ENCODE data around the gene RASA1.

The RASA1 gene

DNA sequence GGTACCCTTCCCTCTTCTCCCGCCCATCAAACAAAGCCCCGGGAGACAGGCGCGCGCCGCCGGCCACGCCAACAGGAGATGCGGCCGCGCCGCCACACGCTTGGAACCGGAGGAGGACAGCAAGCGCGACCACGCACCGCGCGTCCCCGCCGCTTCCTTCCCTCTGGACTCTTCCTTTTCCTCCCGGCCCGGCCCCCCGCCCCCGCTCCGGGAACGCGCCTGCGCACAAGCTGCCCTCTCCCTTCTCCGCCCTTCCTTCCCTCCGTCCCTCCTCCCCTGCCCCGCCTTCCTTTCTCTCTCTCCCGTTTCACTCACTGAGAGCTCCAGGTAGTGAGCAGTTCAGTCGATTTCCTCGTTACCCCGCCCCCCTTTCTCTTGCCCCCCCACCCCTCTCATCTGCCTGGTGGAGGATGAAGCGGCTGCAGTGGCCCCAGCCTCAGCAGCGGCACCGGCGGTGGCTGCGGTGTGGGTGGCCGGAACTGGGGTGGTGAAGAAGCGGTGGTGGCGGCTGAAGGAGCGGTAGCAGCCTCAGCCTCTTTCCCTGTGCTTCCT lies at the start of gene RASA1:
TSS of gene RASA1 (plus strand) at position 310 of the 552 bp plus-strand sequence. CDS start 569 bp downstream, outside the sequence.
- Mint-ChIP-seq H3K9me3 (no peaks in the 10 kb centered on the region), H3K27me3 (no peaks in the 10 kb centered on the region), H3K27ac (peak within 1 kb of the TSS; percentile 98), H3K4me1 (ENCODE audit: low read depth) (peaks cover 36% of the 10 kb centered on the region), H3K4me3 (peak within 1 kb of the TSS; percentile 98), H3K36me3 (ENCODE audit: low read depth) (no peaks in the 10 kb centered on the region)

DNA sequence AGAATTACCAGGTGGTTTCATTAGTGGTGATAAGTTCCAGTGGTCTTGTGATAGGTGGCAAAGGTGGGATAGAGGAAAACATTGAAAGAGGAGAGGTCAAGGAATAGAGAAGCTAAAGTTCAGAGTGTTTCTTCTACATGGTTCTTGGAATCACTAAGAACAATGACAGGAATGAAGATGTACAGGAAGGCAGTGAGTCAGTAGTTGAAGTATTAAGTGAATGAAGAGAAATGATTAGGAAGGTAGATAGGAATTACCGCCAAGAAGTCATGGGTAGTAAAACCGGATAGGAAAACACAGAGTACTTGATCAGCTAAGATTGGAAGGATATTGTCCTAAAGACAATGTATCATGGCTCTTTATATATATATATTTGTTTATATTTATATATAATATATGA lies 37.9 kb upstream of the RASA1 start:
- H3K27ac Mint-ChIP-seq, result no peak overlapping the region
- peaks cover 6% of the 10 kb centered on the region for H3K4me1 Mint-ChIP-seq (ENCODE audit: low read depth)
- H3K36me3 Mint-ChIP-seq (ENCODE audit: low read depth), result no peaks in the 10 kb centered on the region
- no peaks in the 10 kb centered on the region for H3K27me3 Mint-ChIP-seq
- H3K9me3 Mint-ChIP-seq, result no peaks in the 10 kb centered on the region
- H3K4me3 Mint-ChIP-seq, result no peak overlapping the region

DNA sequence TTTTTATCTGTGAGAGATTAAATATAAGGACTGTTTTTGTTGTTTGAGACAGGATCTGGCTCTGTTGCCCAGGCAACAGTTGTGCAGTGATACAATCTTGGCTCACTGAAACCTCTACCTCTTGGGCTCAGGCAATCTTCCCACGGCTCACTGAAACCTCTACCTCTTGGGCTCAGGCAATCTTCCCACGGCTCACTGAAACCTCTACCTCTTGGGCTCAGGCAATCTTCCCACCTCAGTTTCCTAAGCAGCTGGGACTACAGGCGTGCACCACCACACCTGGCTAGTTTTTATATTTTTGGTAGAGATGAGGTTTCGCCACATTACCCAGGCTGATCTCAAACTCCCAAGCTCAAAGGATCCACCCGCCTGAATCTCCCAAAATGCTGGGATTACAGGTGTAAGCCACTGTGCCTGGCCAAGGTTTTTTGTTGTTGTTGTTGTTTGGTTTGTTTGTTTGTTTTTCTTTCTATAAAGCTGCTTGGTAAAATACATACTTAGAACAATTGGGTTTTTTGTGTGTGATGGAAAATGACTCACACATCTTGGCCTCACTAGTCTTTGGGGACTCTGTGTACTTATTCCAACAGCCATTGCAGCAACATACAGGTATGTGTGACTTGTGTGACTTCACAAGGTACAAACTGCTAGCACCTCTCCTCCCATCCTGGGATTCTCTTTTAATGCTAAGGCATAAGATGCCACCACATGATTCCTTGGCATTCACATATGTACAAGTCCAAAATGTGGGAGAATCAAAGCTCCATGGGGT lies 36.5 kb upstream of the RASA1 start:
- Mint-ChIP-seq H3K4me3 (no peak overlapping the region), H3K36me3 (ENCODE audit: low read depth) (no peaks in the 10 kb centered on the region), H3K27me3 (no peaks in the 10 kb centered on the region), H3K4me1 (ENCODE audit: low read depth) (peaks cover 6% of the 10 kb centered on the region), H3K9me3 (no peaks in the 10 kb centered on the region), H3K27ac (no peak overlapping the region)

DNA sequence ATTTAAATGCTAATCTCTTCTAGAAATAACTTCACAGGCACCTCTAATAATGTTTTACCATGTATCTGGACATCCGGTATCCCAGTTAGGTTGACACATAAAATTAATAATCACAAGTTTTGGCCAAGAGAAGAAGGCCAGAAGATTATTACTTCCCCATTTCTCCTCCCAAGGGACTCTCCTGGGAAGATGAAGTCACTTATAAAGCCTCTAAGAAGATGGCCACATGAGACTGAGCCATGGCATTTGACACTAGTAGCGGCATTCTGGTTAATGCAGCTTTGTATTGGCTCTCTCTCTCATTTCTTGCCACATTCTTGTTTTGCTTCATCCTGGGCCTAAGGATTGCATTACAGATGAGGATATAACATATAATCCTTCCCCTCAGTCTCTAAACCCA lies 34.5 kb upstream of the RASA1 start:
- Mint-ChIP-seq H3K9me3 (no peaks in the 10 kb centered on the region), H3K36me3 (ENCODE audit: low read depth) (no peaks in the 10 kb centered on the region), H3K4me3 (no peak overlapping the region), H3K4me1 (ENCODE audit: low read depth) (peaks cover 6% of the 10 kb centered on the region), H3K27me3 (no peaks in the 10 kb centered on the region), H3K27ac (no peak overlapping the region)

DNA sequence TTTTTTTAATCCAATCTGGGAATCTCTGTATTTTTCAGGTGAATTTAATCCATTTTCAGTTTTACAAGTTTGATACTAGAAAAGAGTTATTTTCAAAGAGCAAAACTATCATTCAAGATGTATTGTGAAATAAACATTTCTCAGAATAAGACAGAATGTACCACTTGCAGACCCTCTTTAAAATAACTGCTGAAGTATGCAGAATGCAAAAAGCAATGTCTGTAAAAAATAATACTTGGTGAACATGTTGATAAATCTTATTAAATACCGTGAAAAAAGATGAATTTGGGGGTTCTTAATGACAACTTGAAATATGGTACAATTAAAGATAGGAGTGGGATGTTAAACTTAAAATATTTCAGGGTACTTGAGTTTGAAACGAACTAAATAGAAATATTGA lies 26.1 kb upstream of the RASA1 start:
- Mint-ChIP-seq H3K27ac (no peak overlapping the region), H3K4me1 (ENCODE audit: low read depth) (peaks cover 3% of the 10 kb centered on the region), H3K27me3 (no peaks in the 10 kb centered on the region), H3K4me3 (no peak overlapping the region), H3K9me3 (no peaks in the 10 kb centered on the region), H3K36me3 (ENCODE audit: low read depth) (no peaks in the 10 kb centered on the region)

DNA sequence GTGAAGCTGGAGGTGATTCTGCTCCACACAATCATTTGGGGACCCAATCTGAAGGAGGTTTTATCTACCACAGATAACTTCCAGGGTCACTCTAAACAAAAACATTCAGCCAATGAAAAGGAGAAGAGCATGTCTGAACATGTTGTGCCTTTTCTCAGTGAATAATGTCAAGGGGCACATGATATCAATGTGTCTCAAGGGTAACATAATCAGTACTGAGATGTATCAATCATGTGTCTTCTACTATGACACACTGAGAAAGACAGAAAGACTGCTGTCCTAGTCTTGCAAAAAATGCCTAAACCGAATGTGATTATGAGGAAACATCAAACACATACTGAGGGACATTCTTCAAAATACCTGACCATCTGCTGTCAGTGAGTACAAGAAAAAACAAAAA lies 25.4 kb upstream of the RASA1 start:
- H3K9me3 Mint-ChIP-seq, result no peaks in the 10 kb centered on the region
- H3K36me3 Mint-ChIP-seq (ENCODE audit: low read depth), result no peaks in the 10 kb centered on the region
- H3K27ac Mint-ChIP-seq, result no peak overlapping the region
- H3K4me1 Mint-ChIP-seq (ENCODE audit: low read depth), result peaks cover 3% of the 10 kb centered on the region
- no peak overlapping the region for H3K4me3 Mint-ChIP-seq
- H3K27me3 Mint-ChIP-seq, result no peaks in the 10 kb centered on the region

DNA sequence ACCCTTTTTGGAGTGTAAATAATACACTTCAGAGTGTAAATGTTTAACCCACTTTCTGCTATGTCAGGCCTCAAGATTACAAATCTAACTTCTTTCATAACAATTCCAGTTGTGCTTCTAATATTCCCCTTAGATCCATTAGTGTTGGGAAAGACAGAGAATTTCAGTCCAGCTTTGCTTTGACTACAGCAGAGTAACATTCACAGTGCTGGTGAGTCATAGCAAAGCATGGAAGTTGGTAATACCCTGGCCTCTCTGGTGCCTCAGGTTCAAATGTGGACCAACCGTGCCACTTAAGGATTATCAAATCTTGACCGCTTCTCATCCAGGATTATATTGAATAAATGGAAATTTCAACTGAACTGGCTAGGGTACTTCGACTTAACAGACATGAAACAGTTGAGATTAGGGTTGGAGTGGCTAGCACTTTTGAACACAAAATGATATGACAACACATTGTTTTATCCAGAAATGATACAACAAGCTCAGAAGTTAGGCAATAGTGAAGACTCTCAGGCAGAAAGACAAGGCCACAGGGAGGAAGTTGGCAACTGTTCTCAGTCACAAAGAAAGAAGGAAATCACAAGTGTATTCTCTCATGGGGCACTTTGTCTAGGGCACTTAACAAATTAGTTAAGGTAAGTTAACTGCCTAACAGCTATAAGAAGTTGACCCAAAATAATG lies 24.4 kb upstream of the RASA1 start:
- H3K4me1 Mint-ChIP-seq (ENCODE audit: low read depth), result peaks cover 3% of the 10 kb centered on the region
- no peaks in the 10 kb centered on the region for H3K36me3 Mint-ChIP-seq (ENCODE audit: low read depth)
- no peak overlapping the region for H3K27ac Mint-ChIP-seq
- H3K4me3 Mint-ChIP-seq, result no peak overlapping the region
- H3K27me3 Mint-ChIP-seq, result no peaks in the 10 kb centered on the region
- H3K9me3 Mint-ChIP-seq, result no peaks in the 10 kb centered on the region

DNA sequence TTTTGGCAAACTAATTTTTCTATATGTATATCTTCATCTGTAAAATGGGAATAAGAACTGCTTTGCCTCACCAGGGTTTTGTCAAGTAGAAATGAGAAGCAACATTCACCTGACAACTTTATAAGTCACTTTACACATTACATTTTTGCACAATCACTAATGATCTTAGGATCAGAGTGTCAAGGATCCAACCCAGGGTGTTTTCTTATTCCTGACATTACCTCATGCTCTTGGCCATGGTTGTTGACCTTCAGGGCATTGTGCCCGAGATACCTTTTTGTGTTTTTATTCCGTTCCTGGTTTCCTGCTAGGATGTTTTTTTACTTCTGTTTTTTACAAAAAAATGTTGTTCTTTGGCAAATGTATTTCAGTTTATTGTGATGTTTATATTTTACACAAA lies 22.2 kb upstream of the RASA1 start:
- no peak overlapping the region for H3K4me3 Mint-ChIP-seq
- no peaks in the 10 kb centered on the region for H3K27me3 Mint-ChIP-seq
- H3K4me1 Mint-ChIP-seq (ENCODE audit: low read depth), result peaks cover 3% of the 10 kb centered on the region
- no peak overlapping the region for H3K27ac Mint-ChIP-seq
- H3K9me3 Mint-ChIP-seq, result no peaks in the 10 kb centered on the region
- no peaks in the 10 kb centered on the region for H3K36me3 Mint-ChIP-seq (ENCODE audit: low read depth)

DNA sequence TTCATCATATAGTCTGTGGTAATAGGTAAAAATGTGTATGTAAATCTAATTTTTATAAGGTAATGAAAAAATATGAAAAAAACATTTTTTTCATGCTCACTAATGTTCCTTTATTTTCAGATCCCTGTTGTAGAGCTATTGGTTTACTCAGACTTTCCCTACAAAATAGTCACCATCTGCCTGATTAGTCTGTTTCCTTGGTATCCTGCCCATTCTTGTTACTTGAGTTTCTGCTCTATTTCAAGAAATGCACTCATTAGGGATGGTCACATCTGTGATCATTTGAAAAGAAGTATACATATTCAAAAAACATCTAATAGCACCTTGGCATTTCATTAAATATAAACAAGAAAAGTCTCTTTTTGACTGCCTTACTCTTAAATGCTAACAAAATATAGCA lies 21.6 kb upstream of the RASA1 start:
- Mint-ChIP-seq H3K4me3 (no peak overlapping the region), H3K9me3 (no peaks in the 10 kb centered on the region)

DNA sequence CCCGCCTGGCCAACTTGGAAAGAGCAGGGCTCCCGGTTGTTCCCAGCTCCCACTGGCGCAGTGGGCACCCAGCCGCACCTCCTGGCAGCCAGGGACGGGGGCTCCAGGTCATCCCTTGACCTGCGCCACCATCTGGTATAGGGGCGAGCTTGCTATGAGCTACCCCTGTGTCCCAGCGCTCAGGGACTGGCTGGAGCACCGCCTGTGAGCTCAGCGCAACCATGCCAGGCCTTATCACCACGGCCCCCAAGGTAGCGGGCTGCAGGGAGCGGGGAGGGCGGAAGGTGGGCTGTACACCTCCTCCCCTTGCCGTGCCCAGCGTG lies 15.4 kb upstream of the RASA1 start:
- Mint-ChIP-seq H3K36me3 (ENCODE audit: low read depth) (no peaks in the 10 kb centered on the region), H3K27ac (no peak overlapping the region), H3K4me3 (no peak overlapping the region), H3K27me3 (no peaks in the 10 kb centered on the region), H3K9me3 (no peaks in the 10 kb centered on the region), H3K4me1 (ENCODE audit: low read depth) (no peaks in the 10 kb centered on the region)

More for the DNA sequence above, 21.6 kb upstream of the RASA1 start:
- Mint-ChIP-seq H3K4me1 (ENCODE audit: low read depth) (peaks cover 3% of the 10 kb centered on the region), H3K27me3 (no peaks in the 10 kb centered on the region), H3K27ac (no peak overlapping the region), H3K36me3 (ENCODE audit: low read depth) (no peaks in the 10 kb centered on the region)

DNA sequence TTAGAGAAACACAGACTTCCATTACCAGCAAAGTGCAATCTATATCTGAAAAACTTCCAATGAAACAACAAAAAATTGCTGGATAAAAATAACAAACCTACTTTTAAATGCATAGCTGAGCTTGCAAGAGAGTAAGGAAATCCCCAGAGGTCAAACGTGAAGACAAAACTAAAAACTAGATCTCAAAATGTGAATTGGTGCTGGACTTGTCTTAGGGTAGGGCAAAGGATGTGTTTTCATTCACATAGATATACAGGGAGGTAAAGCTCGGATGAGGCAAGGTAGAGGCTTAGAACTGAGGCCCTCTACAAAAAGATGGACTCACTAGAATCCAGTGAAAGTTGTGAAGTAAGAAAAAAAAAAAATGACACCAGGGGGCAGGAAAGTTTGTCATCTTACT lies 13.6 kb upstream of the RASA1 start:
- Mint-ChIP-seq H3K36me3 (ENCODE audit: low read depth) (no peaks in the 10 kb centered on the region), H3K9me3 (no peaks in the 10 kb centered on the region), H3K4me3 (no peak overlapping the region), H3K27ac (no peak overlapping the region), H3K4me1 (ENCODE audit: low read depth) (peaks cover 5% of the 10 kb centered on the region), H3K27me3 (no peaks in the 10 kb centered on the region)

DNA sequence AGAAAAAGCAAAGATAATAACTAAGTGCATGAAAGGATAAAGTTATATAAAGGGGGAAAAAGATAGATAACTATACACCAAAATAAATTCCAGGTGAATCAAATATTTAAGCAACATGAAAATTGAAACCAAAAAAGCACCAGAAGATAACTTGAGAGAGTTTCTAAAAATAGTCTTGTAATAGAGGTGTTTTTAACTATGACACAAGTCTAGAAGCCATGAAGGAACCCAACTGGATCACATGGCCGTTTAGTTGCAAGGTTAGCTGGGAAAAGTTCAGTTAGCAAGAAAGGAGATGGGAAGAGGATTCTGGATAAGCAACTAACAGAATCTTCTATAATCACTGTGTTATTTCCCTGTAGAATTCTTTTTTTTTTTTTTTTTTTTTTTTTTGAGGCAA lies 9.2 kb upstream of the RASA1 start:
- H3K36me3 Mint-ChIP-seq (ENCODE audit: low read depth), result no peaks in the 10 kb centered on the region
- no peak overlapping the region for H3K4me3 Mint-ChIP-seq
- H3K4me1 Mint-ChIP-seq (ENCODE audit: low read depth), result peaks cover 9% of the 10 kb centered on the region
- no peaks in the 10 kb centered on the region for H3K27me3 Mint-ChIP-seq
- H3K9me3 Mint-ChIP-seq, result no peaks in the 10 kb centered on the region
- H3K27ac Mint-ChIP-seq, result no peak overlapping the region

DNA sequence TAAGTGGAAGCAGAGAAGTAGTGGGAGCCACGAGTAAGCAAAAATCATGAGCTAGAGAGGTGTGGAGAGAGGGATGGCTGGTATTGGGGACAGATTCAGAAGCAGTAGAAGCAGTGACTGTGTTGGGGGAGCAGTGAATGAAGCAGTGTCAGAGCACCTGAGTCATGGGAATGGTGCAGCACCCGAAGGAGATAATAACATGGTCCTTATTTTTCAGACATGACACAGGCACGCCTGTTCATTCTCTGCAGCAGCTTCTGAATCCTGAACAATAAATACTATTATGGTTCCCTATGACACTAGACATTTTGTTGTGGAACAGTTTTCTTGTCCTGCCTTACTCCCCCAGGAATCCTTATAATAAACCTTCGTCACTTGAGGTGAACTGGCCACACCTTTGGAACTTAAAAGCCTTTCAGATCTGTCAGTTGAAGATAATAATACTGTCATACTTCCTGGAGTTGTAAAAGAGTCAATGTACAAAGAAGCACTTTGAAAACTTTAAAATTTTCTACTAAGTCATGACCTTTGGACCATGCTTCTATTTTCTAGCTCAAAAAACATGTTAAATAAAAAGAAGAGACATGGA lies 7.0 kb upstream of the RASA1 start:
- Mint-ChIP-seq H3K4me3 (no peak overlapping the region), H3K36me3 (ENCODE audit: low read depth) (no peaks in the 10 kb centered on the region), H3K27me3 (no peaks in the 10 kb centered on the region), H3K9me3 (no peaks in the 10 kb centered on the region), H3K4me1 (ENCODE audit: low read depth) (peaks cover 9% of the 10 kb centered on the region), H3K27ac (no peak overlapping the region)

DNA sequence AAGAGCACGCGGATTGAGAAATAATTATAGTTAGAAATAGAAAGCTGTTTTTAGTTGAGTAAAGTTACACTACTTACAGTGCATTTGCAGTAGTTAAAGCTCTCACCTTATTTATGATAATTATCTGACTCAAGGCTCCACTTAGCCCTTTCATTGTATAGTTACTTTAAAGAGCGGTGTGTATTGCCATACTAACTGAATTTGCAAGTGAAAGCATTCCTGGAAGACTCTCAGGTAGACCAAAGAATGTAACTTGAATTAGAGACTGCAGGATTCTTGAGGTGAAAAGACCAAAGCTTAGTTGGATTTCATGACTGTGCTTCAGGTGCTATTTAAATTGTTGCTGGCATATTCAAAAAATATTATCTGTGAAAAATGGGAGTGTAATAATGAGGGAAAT lies 4.2 kb upstream of the RASA1 start:
- H3K27me3 Mint-ChIP-seq, result no peaks in the 10 kb centered on the region
- H3K27ac Mint-ChIP-seq, result no peak overlapping the region
- no peaks in the 10 kb centered on the region for H3K36me3 Mint-ChIP-seq (ENCODE audit: low read depth)
- H3K4me3 Mint-ChIP-seq, result no peak overlapping the region
- peaks cover 17% of the 10 kb centered on the region for H3K4me1 Mint-ChIP-seq (ENCODE audit: low read depth)
- no peaks in the 10 kb centered on the region for H3K9me3 Mint-ChIP-seq

DNA sequence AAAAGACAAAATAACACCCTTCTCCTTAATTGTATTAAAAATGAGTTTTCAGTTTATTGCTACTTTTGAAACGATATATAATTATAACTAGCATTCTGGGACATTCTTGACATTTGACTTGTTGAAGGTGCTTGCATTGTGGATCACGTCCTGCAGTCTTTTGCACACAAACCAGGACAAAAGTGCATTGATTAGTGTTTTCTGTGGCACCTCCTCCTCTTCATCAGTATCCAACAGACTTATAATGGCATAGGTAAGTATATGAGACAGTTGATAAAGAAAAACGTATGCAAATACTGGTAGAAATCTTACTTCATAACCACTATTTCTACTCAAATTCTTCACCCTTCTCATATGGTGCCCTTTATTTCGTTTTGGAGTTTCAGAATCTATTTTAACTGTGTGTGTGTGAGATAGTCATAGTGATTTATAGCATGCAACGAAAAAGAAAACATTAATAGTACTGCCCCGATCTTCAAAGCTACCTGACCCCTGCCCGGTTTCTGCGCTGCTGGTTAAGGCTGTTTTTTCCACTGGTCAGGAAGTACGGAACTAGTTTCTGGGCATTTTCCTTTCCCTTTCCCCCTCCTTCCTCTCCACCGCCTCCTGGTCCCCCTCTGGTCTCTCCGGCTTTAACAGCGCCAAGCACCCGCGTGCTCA lies 639 bp upstream of the RASA1 start:
- Mint-ChIP-seq H3K4me1 (ENCODE audit: low read depth) (peaks cover 33% of the 10 kb centered on the region), H3K27ac (peak overlapping the region; percentile 98), H3K4me3 (peak overlapping the region; percentile 98), H3K27me3 (no peaks in the 10 kb centered on the region), H3K36me3 (ENCODE audit: low read depth) (no peaks in the 10 kb centered on the region), H3K9me3 (no peaks in the 10 kb centered on the region)

Measured in stimulated activated naive CD8-positive, alpha-beta T cell treated with anti-CD3 and anti-CD28 coated beads, Interleukin-15, Interleukin-2, amounts not matched to agents 100 ng/mL and 50 ng/mL, for 24 hours (primary cell).